ENCODE measurements around the gene SART3. TPM values are rescaled to one million over a fixed set of nuclear protein-coding genes. Genes with fewer than 3 reads are reported as not detected.

The SART3 gene
- total and polyA plus RNA-seq, 2 of the 8 experiments (the other 6 are each of a cell fraction or from before 2014, with no cell fraction given), result 16.0 to 103 TPM

DNA sequence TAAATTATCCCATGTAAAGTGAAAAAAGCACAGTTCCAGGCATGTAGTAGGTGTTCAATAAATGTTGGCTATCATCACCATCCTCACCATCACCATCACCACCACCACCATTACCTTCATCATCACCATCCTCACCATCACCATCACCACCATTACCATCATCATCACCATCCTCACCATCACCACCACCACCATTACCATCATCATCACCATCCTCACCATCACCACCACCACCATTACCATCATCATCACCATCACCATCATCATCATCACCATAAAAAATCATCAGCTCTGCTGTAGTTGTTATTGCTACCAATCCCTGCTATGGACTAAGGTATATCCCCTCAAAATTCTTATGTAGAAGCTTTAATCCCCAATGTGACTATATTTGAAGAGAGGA, 16.5 kb upstream of the SART3 start:
- Histone ChIP-seq H3K36me3 (ENCODE audit: control insufficient read depth in 2 of 4, insufficient read depth in 4 of 4, low read length in 3 of 4) (no peaks in the 10 kb centered on the region), H3K23ac (ENCODE audit: insufficient read length) (no peak overlapping the region), H2BK5ac (ENCODE audit: low read depth, low read length) (no peak overlapping the region), H4K5ac (ENCODE audit: insufficient read length, low read depth, low read length) (no peak overlapping the region), H3K4me1 (replicated peaks in 1 of 4; ENCODE audit: control insufficient read depth in 3 of 4, insufficient read depth in 4 of 4, low read length in 3 of 4) (no peaks in the 10 kb centered on the region), H3K79me1 (ENCODE audit: low read depth, low read length) (no peaks in the 10 kb centered on the region), H2BK15ac (ENCODE audit: low read length) (no peak overlapping the region), H3K27ac (ENCODE audit: low read depth, low read length) (no peak overlapping the region), H3K23me2 (ENCODE audit: low read depth, low read length) (peaks cover 14% of the 10 kb centered on the region; the same call in 1 of the 2 replicates), H4K8ac (ENCODE audit: extremely low read depth, insufficient read depth, low read length) (no peak overlapping the region), H2BK120ac (replicated peaks; ENCODE audit: low read depth, low read length) (no peak overlapping the region), H3K9me3 (ENCODE audit: insufficient read depth in 2 of 2, low read depth in 1 of 2, low read length in 1 of 2) (peaks cover 0 to 3% of the 10 kb centered on the region in 2 experiments; a peak in 1 of 4 replicates), H3K56ac (replicated peaks; ENCODE audit: insufficient read length, low read depth, low read length) (no peak overlapping the region), H2BK12ac (ENCODE audit: low read depth, low read length) (no peak overlapping the region), H2AFZ (ENCODE audit: low read length) (no peak overlapping the region), H3K4ac (replicated peaks; ENCODE audit: insufficient read length, low read depth, low read length) (no peak overlapping the region), H3K79me2 (ENCODE audit: control insufficient read depth in 1 of 2, insufficient read depth in 2 of 2, low read length in 2 of 2) (no peaks in the 10 kb centered on the region), H3K4me3 (ENCODE audit: extremely low read depth in 1 of 4, insufficient read depth in 2 of 4, low read depth in 3 of 4, low read length in 4 of 4) (no peak overlapping the region), H3K4me2 (ENCODE audit: insufficient read depth in 1 of 2, low read depth in 2 of 2, low read length in 2 of 2) (no peak overlapping the region), H4K91ac (replicated peaks; ENCODE audit: insufficient read length, low read length) (no peak overlapping the region), H2BK20ac (ENCODE audit: low read length) (no peak overlapping the region), H3K9ac (replicated peaks in 1 of 4; ENCODE audit: extremely low read depth in 1 of 4, low read depth in 3 of 4, low read length in 3 of 4) (no peak overlapping the region), H2AK5ac (ENCODE audit: low read depth, low read length) (0 out of 2 replicates have a peak overlapping the region, but pooled peaks have one; percentile 65), H3K14ac (ENCODE audit: insufficient read length) (no peak overlapping the region), H3K27me3 (replicated peaks in 1 of 4; ENCODE audit: control insufficient read depth in 3 of 4, extremely low read depth in 1 of 4, insufficient read depth in 3 of 4, low read length in 3 of 4) (no peaks in the 10 kb centered on the region), H3K18ac (ENCODE audit: extremely low read depth, low read length) (no peak overlapping the region), H4K20me1 (replicated peaks in 1 of 2; ENCODE audit: control insufficient read depth in 1 of 2, insufficient read depth in 2 of 2, low read length in 2 of 2) (peaks cover 0 to 6% of the 10 kb centered on the region in 2 experiments)
- POLR2A ChIA-PET (ENCODE audit: partially characterized antibody), result interaction anchor here (1.6 kb wide), 1 partner anchor 15 kb away, joined by 4 read pairs; no protein-coding TSS in a partner anchor
- no peak for DNase-seq (ENCODE audit: low read depth in 1 of 2, low spot score in 2 of 2)
- no peak for FAIRE-seq
- CTCF ChIA-PET (ENCODE audit: partially characterized antibody), result interaction anchor here (1.0 to 24.3 kb wide), 8 partner anchors 9 to 65 kb away, joined by 3 to 523 read pairs (median 5); no protein-coding TSS in a partner anchor
- TF ChIP-seq FOSL1 (IDR thresholded peaks at IDR 0.05; ENCODE audit: insufficient read depth, low read depth, low read length) (no peak), NANOG (IDR thresholded peaks at IDR 0.05; ENCODE audit: insufficient read depth, low read depth, low read length, poor library complexity, severe bottlenecking) (no peak), CREB1 (IDR thresholded peaks at IDR 0.05) (no peak), JUND (IDR thresholded peaks at IDR 0.05; ENCODE audit: low read length) (no peak), SIN3A (conservative IDR thresholded peaks at IDR 0.05 in 1 of 2, IDR thresholded peaks at IDR 0.05 in 1 of 2; ENCODE audit: low read depth in 1 of 2, low read length in 2 of 2) (no peak), SP2 (IDR thresholded peaks at IDR 0.05; ENCODE audit: low read length) (no peak)
- TF ChIP-seq, protein P1, sequence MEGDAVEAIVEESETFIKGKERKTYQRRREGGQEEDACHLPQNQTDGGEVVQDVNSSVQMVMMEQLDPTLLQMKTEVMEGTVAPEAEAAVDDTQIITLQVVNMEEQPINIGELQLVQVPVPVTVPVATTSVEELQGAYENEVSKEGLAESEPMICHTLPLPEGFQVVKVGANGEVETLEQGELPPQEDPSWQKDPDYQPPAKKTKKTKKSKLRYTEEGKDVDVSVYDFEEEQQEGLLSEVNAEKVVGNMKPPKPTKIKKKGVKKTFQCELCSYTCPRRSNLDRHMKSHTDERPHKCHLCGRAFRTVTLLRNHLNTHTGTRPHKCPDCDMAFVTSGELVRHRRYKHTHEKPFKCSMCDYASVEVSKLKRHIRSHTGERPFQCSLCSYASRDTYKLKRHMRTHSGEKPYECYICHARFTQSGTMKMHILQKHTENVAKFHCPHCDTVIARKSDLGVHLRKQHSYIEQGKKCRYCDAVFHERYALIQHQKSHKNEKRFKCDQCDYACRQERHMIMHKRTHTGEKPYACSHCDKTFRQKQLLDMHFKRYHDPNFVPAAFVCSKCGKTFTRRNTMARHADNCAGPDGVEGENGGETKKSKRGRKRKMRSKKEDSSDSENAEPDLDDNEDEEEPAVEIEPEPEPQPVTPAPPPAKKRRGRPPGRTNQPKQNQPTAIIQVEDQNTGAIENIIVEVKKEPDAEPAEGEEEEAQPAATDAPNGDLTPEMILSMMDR (IDR thresholded peaks at IDR 0.05; ENCODE audit: control extremely low read depth in 1 of 3, insufficient read depth in 1 of 3, low read depth in 1 of 3, low read length in 3 of 3), result no peak
- TF ChIP-seq, protein P2, sequence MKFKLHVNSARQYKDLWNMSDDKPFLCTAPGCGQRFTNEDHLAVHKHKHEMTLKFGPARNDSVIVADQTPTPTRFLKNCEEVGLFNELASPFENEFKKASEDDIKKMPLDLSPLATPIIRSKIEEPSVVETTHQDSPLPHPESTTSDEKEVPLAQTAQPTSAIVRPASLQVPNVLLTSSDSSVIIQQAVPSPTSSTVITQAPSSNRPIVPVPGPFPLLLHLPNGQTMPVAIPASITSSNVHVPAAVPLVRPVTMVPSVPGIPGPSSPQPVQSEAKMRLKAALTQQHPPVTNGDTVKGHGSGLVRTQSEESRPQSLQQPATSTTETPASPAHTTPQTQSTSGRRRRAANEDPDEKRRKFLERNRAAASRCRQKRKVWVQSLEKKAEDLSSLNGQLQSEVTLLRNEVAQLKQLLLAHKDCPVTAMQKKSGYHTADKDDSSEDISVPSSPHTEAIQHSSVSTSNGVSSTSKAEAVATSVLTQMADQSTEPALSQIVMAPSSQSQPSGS (IDR thresholded peaks at IDR 0.05; ENCODE audit: low read length), result no peak
- TF ChIP-seq, protein P3, sequence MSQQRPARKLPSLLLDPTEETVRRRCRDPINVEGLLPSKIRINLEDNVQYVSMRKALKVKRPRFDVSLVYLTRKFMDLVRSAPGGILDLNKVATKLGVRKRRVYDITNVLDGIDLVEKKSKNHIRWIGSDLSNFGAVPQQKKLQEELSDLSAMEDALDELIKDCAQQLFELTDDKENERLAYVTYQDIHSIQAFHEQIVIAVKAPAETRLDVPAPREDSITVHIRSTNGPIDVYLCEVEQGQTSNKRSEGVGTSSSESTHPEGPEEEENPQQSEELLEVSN (IDR thresholded peaks at IDR 0.05), result no peak

Data from H1 (cell line).